NOMO-1 treated with DMSO at 0.1 percent for 48 hours (cell line): ENCODE results near the gene PROSER3.
"Not testable (repeated sequence)": the region's sequence is repeated elsewhere in the genome, so short reads cannot be mapped to it uniquely, and the experiment has no call there.

Experiments used
- DNase-seq: peaks from one replicate; lab custom pipeline; 2025; ENCODE audit not compliant: unreplicated experiment; lab: John Stamatoyannopoulos, UW

PROSER3 gene

GRCh38 chr19:35753634-35754369, 4.2 kb upstream of the PROSER3 start:
- no peak for DNase-seq

GRCh38 chr19:35754370-35755130, 3.4 kb upstream of the PROSER3 start:
- no peak for DNase-seq

- no peak for DNase-seq
Observed at GRCh38 chr19:35755131-35755549, 2.8 kb upstream of the PROSER3 start.

- DNase-seq, result no peak
Observed at GRCh38 chr19:35755550-35756376, 2.2 kb upstream of the PROSER3 start.

GRCh38 chr19:35756377-35757230, 1.4 kb upstream of the PROSER3 start, which contains the start of gene HSPB6:
Gene HSPB6 (minus strand): TSS chr19:35757029. CDS start chr19:35757008, 21 bp downstream.
- no peak for DNase-seq

GRCh38 chr19:35757231-35757748, 686 bp upstream of the PROSER3 start:
- DNase-seq, result no peak

GRCh38 chr19:35759697-35760096, 1.7 kb downstream of the PROSER3 start:
- no peak for DNase-seq

GRCh38 chr19:35760711-35761349, 2.9 kb downstream of the PROSER3 start:
- DNase-seq, result no peak

- no peak for DNase-seq
Observed at GRCh38 chr19:35764432-35765315, 6.7 kb downstream of the PROSER3 start.

GRCh38 chr19:35766571-35767104, 8.7 kb downstream of the PROSER3 start:
- DNase-seq, result no peak

- no peak for DNase-seq
Observed at GRCh38 chr19:35767288-35768081, 9.5 kb downstream of the PROSER3 start.

GRCh38 chr19:35768082-35768421, 10.1 kb downstream of the PROSER3 start:
- no peak for DNase-seq

- not testable (repeated sequence) for DNase-seq
Observed at GRCh38 chr19:35772362-35772761, 14.4 kb downstream of the PROSER3 start.

- DNase-seq, result no peak
Observed at GRCh38 chr19:35773020-35773806, 15.2 kb downstream of the PROSER3 start.

- no peak for DNase-seq
Observed at GRCh38 chr19:35774274-35775045, 16.5 kb downstream of the PROSER3 start.

- DNase-seq, result no peak
Observed at GRCh38 chr19:35775046-35775297, 17.0 kb downstream of the PROSER3 start.
